ENCODE data around the gene PTMA. TPM values are rescaled to one million over a fixed set of nuclear protein-coding genes. Genes with fewer than 3 reads are reported as not detected.

Gene PTMA
- total RNA-seq, 2 experiments from 2014 or later: 1,546 to 1,586 TPM

- ATAC-seq (ENCODE audit: poor library complexity): no peak
- no peak for DNase-seq
- Histone ChIP-seq H3K4me1 (ENCODE audit: insufficient read depth, low read length) (no peaks in the 10 kb centered on the region), H3K27ac (ENCODE audit: low read depth in 1 of 2, low read length in 2 of 2) (no peak overlapping the region), H3K36me3 (ENCODE audit: insufficient read depth, low read length) (no peaks in the 10 kb centered on the region), H3K9me3 (ENCODE audit: control insufficient read depth in 1 of 2, insufficient read depth in 1 of 2, low read length in 2 of 2) (no peaks in the 10 kb centered on the region), H3K4me3 (ENCODE audit: low read length) (no peak overlapping the region), H3K27me3 (ENCODE audit: control insufficient read depth in 1 of 2, insufficient read depth in 2 of 2, low read length in 2 of 2) (no peaks in the 10 kb centered on the region)
- ChIA-PET CTCF (interaction anchor here (0.7 kb wide), 1 partner anchor 694 kb away, joined by 3 read pairs; no protein-coding TSS in a partner anchor), POLR2A (no interaction called here)
- H3K4me3 Mint-ChIP-seq: no peak overlapping the region
- H3K9me3 Mint-ChIP-seq: no peaks in the 10 kb centered on the region
- intact Hi-C loops (cut with DNase I, micrococcal nuclease): no loop called here
- H3K4me1 Mint-ChIP-seq (ENCODE audit: low read depth): no peaks in the 10 kb centered on the region
- no peaks in the 10 kb centered on the region for H3K27me3 Mint-ChIP-seq
- no peaks in the 10 kb centered on the region for H3K36me3 Mint-ChIP-seq (ENCODE audit: low read depth)
- TF ChIP-seq CTCF (IDR thresholded peaks at IDR 0.05): no peak
- no peak overlapping the region for H3K27ac Mint-ChIP-seq
Measured at GRCh38 chr2:231751042-231751815, 42.9 kb downstream of the PTMA start.

- POLR2A ChIA-PET: no interaction called here
- intact Hi-C loops (cut with DNase I, micrococcal nuclease): no loop called here
- Histone ChIP-seq H3K4me3 (ENCODE audit: low read length) (no peak overlapping the region), H3K4me1 (ENCODE audit: insufficient read depth, low read length) (no peaks in the 10 kb centered on the region), H3K27ac (ENCODE audit: low read depth in 1 of 2, low read length in 2 of 2) (no peak overlapping the region), H3K36me3 (ENCODE audit: insufficient read depth, low read length) (no peaks in the 10 kb centered on the region), H3K27me3 (ENCODE audit: control insufficient read depth in 1 of 2, insufficient read depth in 2 of 2, low read length in 2 of 2) (no peaks in the 10 kb centered on the region), H3K9me3 (ENCODE audit: control insufficient read depth in 1 of 2, insufficient read depth in 1 of 2, low read length in 2 of 2) (no peaks in the 10 kb centered on the region)
- ATAC-seq (ENCODE audit: poor library complexity) (no peak), DNase-seq (no peak)
- no peaks in the 10 kb centered on the region for H3K4me1 Mint-ChIP-seq (ENCODE audit: low read depth)
- CTCF ChIA-PET: no interaction called here
- no peaks in the 10 kb centered on the region for H3K9me3 Mint-ChIP-seq
- no peak overlapping the region for H3K27ac Mint-ChIP-seq
- TF ChIP-seq CTCF (IDR thresholded peaks at IDR 0.05): no peak
- H3K4me3 Mint-ChIP-seq: no peak overlapping the region
- H3K36me3 Mint-ChIP-seq (ENCODE audit: low read depth): no peaks in the 10 kb centered on the region
- H3K27me3 Mint-ChIP-seq: no peaks in the 10 kb centered on the region
Measured at GRCh38 chr2:231752061-231752460, 43.7 kb downstream of the PTMA start.

- H3K4me1 ChIP-seq (ENCODE audit: insufficient read depth, low read length): peaks cover 4% of the 10 kb centered on the region
- POLR2A ChIA-PET: interaction anchor here (0.6 kb wide), 1 partner anchor 8 kb away, joined by 3 read pairs; no protein-coding TSS in a partner anchor
- Mint-ChIP-seq H3K27me3 (no peaks in the 10 kb centered on the region), H3K27ac (no peak overlapping the region), H3K9me3 (no peaks in the 10 kb centered on the region), H3K4me1 (ENCODE audit: low read depth) (peaks cover 14% of the 10 kb centered on the region), H3K36me3 (ENCODE audit: low read depth) (peaks cover 7% of the 10 kb centered on the region), H3K4me3 (no peak overlapping the region)
- CTCF ChIA-PET: no interaction called here
- no peak overlapping the region for H3K27ac ChIP-seq (ENCODE audit: low read depth in 1 of 2, low read length in 2 of 2)
- H3K9me3 ChIP-seq (ENCODE audit: control insufficient read depth in 1 of 2, insufficient read depth in 1 of 2, low read length in 2 of 2): no peaks in the 10 kb centered on the region
- intact Hi-C loops (cut with DNase I, micrococcal nuclease): no loop called here
- H3K36me3 ChIP-seq (ENCODE audit: insufficient read depth, low read length): peaks cover 5% of the 10 kb centered on the region
- no peaks in the 10 kb centered on the region for H3K27me3 ChIP-seq (ENCODE audit: control insufficient read depth in 1 of 2, insufficient read depth in 2 of 2, low read length in 2 of 2)
- ATAC-seq (ENCODE audit: poor library complexity) (no peak), DNase-seq (no peak)
- no peak overlapping the region for H3K4me3 ChIP-seq (ENCODE audit: low read length)
- TF ChIP-seq CTCF (IDR thresholded peaks at IDR 0.05): no peak
Measured at GRCh38 chr2:231761735-231762134, 53.4 kb downstream of the PTMA start.

Other genes with a start within 250 kb of the PTMA start
- 100 to 1,000 TPM; 387 to 395 TPM for gene NCL, start 244.0 kb upstream of the PTMA start, total RNA-seq
- under 1 TPM; 0.11 to 0.14 TPM for gene NMUR1, start 178.1 kb upstream of the PTMA start, total RNA-seq
- gene TEX44, start 115.7 kb upstream of the PTMA start, total RNA-seq: not detected
- 1 to 10 TPM; 5.9 to 7.0 TPM for gene PDE6D, start 72.8 kb downstream of the PTMA start, total RNA-seq
- 10 to 100 TPM; 27.6 to 29.9 TPM for gene COPS7B, start 77.9 kb downstream of the PTMA start, total RNA-seq
- gene NPPC, start 217.9 kb downstream of the PTMA start, total RNA-seq: under 1 TPM in 1 of 2 experiments, not detected in 1; 0.34 TPM

All from CD4-positive, alpha-beta T cell (primary cell).